Measurements from ENCODE around the gene QRICH2. TPM values are rescaled to one million over a fixed set of nuclear protein-coding genes. Genes with fewer than 3 reads are reported as not detected.

The QRICH2 gene
- total RNA-seq, 1 experiment from 2014 or later, result 4.7 TPM

DNA sequence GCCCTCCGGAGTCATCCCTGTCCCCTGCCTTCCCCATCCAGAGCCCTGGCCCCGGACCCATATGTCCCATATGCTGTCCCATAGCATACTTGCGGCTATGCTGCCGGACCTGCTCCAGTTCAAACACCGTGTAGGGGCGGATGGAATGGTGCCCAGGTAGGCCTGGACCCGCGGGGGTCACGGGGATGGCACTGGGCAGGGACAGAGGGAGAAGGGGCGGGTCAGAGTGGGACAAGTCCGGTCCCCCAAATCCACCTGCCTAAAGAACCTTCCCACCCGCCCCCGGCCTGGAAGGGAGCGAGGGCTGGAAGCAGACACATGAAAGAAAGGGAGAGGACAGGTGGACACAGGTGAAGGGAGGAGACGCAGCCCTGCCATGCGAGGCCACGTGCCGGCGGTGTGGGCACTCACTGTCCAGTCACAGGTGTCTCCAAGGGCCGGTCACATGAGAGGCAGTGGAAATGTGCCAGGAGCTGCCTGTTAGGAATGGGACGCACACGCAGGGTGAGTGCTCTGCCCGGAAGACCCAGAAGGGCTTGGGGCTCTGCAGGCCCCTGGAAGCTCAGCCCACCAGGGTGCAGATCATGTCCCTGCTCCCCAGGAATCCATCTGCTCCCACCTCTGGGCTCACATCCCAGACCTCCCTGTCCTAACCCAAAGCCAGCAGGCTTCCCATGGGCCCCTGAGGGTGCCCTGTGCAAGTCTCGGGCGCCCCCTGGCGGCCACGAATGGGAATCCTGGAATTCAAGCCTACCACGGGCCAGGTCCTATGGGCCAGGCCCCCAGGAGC, 28.9 kb downstream of the QRICH2 start:
- DNase-seq (ENCODE audit: low read depth in 1 of 2, low spot score in 2 of 2), result peak; percentile 80 to 92
- peaks cover 31% of the 10 kb centered on the region for H3K36me3 ChIP-seq
- no peak overlapping the region for H3K4me3 ChIP-seq
- no peak overlapping the region for H3K27ac ChIP-seq
- H3K4me1 ChIP-seq (replicated peaks), result peaks cover 8% of the 10 kb centered on the region
- no peaks in the 10 kb centered on the region for H3K9me3 ChIP-seq (replicated peaks)
- H3K27me3 ChIP-seq (replicated peaks), result no peaks in the 10 kb centered on the region

DNA sequence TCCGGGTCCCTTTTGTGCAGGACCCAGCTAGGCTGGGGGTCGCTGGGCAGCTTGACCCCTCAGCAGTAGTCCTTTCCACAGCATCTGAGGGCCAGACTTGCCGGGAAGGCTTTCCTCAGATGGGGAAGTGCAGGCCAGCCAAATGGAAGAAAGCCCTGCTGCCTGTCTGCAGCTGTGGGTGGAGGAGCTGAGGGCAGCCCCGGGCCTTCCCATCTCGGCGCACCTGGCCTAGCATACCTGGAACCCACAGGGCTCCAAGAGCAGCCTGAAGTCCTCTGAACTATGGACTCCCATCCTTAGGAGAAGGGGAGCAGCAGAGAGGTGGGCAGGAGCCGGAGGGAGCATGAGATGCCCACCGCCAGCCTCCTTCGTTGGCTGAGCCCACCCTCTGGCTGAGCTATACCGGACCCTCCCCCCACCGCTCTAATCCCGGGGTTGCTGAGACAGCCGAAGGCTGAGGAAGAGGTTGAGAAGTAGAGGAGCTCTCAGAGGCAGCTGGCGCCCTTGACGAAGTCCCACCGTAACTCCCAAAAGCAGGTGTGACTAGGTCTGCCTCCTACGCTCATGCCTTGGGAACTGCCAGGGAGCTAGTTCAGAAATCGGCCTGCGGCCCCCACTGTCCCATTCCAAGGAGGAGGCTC, 29.7 kb downstream of the QRICH2 start:
- H3K27me3 ChIP-seq (replicated peaks), result no peaks in the 10 kb centered on the region
- no peak overlapping the region for H3K4me3 ChIP-seq
- peaks cover 37% of the 10 kb centered on the region for H3K36me3 ChIP-seq
- no peaks in the 10 kb centered on the region for H3K9me3 ChIP-seq (replicated peaks)
- no peak for DNase-seq (ENCODE audit: low read depth in 1 of 2, low spot score in 2 of 2)
- H3K4me1 ChIP-seq (replicated peaks), result peaks cover 8% of the 10 kb centered on the region
- H3K27ac ChIP-seq, result no peak overlapping the region

DNA sequence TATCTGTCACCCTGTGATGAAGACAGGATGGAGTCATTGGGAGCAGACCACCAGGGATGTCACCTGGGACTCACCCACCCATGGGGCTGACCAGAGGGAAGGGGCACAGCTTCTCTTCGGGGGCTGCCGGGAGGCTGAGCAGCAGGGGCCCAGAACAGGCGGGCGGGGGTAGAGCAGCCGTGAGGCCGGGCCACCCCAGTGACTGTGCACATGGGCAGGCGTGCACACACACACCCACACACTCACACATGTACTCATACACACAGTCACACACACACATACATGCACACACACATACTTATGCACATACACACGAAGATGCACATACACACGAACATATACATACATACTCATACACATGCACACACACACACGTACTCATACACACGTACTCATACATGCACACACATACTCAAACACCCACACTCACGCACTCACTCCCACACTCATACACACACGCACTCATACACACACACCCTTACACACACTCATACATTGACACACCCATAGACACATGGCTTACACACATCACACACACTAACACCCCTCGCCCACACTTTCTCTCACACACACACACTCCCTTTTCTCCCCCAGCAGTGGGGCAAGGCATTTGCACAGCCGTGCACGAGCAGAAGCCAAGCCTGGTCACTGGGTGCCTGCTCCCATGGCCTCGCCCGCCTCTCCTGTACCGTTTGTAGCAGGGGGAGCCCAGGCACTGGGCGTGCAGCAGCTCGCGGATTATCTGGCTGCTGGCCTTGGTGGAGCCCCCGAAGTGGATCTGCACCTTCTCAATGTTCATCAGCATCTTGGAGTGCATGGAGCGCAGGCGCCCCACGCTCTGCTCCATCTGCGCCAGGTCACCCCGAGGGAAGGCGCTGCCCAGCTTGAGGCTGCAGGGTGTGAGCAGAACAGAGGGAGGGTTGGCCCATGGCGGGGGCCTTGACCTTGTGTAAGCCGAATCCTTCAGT, 30.5 kb downstream of the QRICH2 start:
- peaks cover 45% of the 10 kb centered on the region for H3K36me3 ChIP-seq
- no peak overlapping the region for H3K4me3 ChIP-seq
- DNase-seq (ENCODE audit: low read depth in 1 of 2, low spot score in 2 of 2), result no peak
- no peak overlapping the region for H3K27ac ChIP-seq
- H3K4me1 ChIP-seq (replicated peaks), result peaks cover 8% of the 10 kb centered on the region
- peaks cover under 1% of the 10 kb centered on the region; the same call in 1 of the 2 replicates for H3K9me3 ChIP-seq (replicated peaks)
- H3K27me3 ChIP-seq (replicated peaks), result no peaks in the 10 kb centered on the region

DNA sequence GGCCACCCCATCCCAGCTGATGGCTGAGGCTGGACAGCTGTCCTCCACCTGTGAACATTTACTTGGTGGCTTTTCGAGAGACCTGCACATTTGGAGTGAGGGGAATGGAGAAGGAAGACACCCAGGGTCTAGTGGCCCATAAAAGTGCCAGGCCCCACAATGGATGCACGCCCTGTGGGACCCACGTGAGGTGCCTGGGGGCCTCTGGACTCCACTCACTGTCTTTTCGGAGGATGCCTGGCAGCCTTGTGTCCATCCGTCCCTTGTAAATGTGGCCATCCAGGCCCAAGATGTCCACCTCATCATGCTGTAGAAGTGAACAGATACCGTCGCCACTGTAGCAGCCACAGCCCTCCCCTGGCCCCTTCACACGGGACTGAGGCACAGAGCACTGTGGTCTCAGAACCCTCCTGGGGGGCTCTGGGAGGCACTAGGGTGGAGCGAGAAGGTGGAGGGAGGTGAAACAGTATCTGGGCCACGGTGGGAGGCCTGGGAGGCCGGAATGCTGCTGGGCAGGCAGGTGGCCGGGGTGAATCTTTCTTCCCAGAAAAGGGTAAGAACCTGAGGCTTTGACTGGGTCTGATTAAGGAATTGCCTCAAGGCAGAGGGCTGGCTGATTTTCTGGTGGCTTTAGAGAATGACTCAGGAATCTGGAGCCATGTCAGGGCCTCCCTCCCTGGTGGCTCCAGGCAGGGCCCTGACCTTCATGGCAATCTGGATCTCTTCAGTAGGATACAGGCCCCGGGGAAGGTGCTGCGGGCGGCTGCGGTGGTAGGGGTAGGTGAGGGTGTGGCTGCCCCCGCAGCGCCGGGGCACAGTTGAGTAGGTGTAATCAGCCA, 31.4 kb downstream of the QRICH2 start:
- no peak for DNase-seq (ENCODE audit: low read depth in 1 of 2, low spot score in 2 of 2)
- peaks cover 54% of the 10 kb centered on the region for H3K36me3 ChIP-seq
- H3K27me3 ChIP-seq (replicated peaks), result no peaks in the 10 kb centered on the region
- H3K4me3 ChIP-seq, result no peak overlapping the region
- no peak overlapping the region for H3K27ac ChIP-seq
- H3K9me3 ChIP-seq (replicated peaks), result peaks cover 3% of the 10 kb centered on the region; the same call in 1 of the 2 replicates
- H3K4me1 ChIP-seq (replicated peaks), result peaks cover 8% of the 10 kb centered on the region

DNA sequence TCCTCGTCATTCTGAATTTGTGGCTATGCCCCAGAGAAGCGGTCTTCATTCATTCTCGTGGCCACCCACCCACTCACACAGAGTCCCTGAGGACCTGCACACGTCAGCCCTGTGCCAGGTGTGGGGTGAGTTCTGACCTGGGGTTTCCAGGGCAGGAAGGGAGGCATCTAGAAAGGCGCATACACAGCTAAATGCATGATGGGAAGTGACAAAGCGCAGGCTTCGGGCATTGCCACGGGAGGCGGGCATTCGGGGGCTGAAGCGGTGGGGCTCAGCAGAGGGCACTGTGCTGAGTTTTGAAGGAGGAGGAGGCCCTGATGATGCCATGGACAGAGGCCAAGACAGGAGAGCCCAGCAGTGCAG, 32.0 kb downstream of the QRICH2 start:
- no peaks in the 10 kb centered on the region for H3K27me3 ChIP-seq (replicated peaks)
- no peak overlapping the region for H3K27ac ChIP-seq
- peaks cover 8% of the 10 kb centered on the region for H3K4me1 ChIP-seq (replicated peaks)
- H3K36me3 ChIP-seq, result peaks cover 60% of the 10 kb centered on the region
- H3K4me3 ChIP-seq, result no peak overlapping the region
- DNase-seq (ENCODE audit: low read depth in 1 of 2, low spot score in 2 of 2), result no peak
- H3K9me3 ChIP-seq (replicated peaks), result peaks cover 3% of the 10 kb centered on the region; the same call in 1 of the 2 replicates

DNA sequence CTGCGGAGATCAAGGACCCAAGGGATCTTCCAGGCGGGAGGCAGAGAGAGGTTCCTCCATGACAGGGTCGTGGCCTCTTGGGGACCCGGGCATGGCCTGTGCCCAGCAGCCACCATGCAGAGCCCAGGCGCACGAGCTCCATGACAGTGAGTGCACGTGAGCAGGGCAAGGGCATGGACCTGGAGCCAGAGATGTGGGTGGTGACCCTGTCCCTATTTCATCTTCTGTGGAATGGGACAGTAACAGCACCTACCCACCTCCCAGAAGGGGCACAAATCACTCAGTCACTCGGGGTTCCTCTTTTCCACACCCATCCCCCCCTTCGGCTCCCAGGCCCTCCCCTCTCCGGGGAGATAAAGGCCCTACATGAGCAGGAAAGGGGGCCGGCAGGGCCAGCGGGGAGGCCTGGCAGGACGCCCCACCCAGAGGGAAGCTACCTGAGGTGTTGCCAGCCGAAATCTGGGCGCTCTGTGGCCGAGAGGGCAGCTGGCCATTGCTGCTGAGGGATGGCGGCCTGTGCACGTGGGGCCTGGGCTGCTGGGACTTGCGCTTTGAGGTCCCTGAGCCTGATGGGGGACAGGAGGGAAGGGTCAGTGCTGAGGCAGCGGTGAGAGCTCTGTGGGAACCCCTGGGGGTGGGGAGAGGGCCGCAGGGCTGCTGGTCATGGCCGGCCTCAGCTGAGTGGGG, 32.6 kb downstream of the QRICH2 start:
- H3K4me3 ChIP-seq, result no peak overlapping the region
- no peak for DNase-seq (ENCODE audit: low read depth in 1 of 2, low spot score in 2 of 2)
- no peak overlapping the region for H3K27ac ChIP-seq
- no peaks in the 10 kb centered on the region for H3K27me3 ChIP-seq (replicated peaks)
- H3K9me3 ChIP-seq (replicated peaks), result peaks cover 3% of the 10 kb centered on the region; the same call in 1 of the 2 replicates
- peaks cover 8% of the 10 kb centered on the region for H3K4me1 ChIP-seq (replicated peaks)
- H3K36me3 ChIP-seq, result peaks cover 65% of the 10 kb centered on the region

DNA sequence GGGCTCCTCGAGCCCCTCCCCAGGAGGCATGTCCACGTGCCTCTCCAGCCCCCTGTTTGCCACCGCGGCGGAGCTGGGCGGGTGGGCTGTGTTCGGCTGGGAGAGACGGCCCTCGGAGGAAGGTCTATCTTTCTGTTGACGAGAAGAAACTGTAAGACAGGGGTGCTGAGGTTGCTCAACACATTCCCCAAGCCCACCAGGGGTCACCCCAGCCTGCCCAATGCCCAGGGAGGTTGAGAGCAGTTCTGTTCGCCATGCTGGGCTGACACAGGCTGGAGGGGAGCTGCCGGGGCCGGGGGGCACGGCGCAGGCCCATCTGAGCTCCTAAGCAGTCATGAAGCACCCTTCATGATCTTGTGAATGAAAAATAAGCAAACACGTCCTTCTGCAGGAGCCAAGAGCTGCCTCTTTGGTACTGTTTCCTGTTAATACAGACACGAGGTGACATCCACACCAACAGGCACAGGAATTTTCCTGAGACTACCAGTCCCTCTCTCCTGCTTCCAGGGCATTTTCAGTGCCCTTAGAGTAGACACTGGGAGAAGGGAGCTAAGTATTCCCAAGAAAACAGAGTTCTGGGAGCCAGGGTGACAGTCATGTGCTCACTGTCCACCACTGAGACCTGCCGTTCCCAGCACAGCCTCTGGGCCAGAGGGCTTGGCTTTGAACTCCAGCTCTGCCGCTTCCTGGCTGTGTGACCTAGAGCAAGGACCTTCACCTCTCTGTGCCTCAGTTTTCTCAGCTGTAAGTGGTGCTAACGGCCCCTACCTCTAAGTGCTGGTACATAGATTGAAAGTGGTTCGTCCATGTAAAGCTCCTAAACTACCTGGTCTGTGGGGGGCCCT, 33.7 kb downstream of the QRICH2 start:
- H3K27ac ChIP-seq, result no peak overlapping the region
- no peak overlapping the region for H3K4me3 ChIP-seq
- DNase-seq (ENCODE audit: low read depth in 1 of 2, low spot score in 2 of 2), result no peak
- H3K4me1 ChIP-seq (replicated peaks), result peaks cover 8% of the 10 kb centered on the region
- H3K9me3 ChIP-seq (replicated peaks), result peaks cover 3% of the 10 kb centered on the region; the same call in 1 of the 2 replicates
- no peaks in the 10 kb centered on the region for H3K27me3 ChIP-seq (replicated peaks)
- H3K36me3 ChIP-seq, result peaks cover 66% of the 10 kb centered on the region

DNA sequence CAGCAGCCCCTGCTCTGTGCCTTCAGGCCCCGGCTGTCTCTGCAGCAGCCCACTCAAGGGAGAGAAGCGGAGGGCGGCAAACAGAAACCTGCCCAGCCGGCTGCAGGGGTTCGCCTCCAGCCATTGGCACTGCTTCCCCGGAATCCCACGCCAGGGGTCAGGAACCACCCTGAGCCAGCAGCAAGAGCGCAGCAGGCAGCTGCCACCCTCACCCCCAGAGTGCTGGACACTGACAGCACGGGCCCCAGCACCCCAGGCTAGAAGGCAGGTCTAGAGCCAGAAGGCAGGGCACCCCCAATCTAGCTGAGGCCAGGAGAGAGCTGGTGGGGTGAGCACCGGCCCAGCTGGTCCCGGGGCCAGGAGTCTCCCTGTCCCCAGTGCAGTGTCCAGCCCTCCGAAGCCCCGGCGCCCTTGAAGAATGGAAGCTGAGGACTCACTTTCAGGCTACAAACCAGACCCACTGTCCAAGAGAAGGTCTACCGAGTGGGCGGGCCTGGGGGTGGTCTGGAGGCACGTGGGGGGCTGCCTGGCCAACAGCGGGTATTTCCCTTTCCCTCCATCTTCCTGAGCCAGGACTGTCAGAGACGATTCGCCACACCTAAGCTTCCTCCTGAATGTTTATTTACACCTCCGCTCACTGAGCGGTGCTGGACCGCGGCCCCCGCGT, 34.5 kb downstream of the QRICH2 start:
- H3K36me3 ChIP-seq, result peaks cover 70% of the 10 kb centered on the region
- peaks cover 13% of the 10 kb centered on the region for H3K4me1 ChIP-seq (replicated peaks)
- no peak overlapping the region for H3K27ac ChIP-seq
- H3K4me3 ChIP-seq, result no peak overlapping the region
- no peaks in the 10 kb centered on the region for H3K27me3 ChIP-seq (replicated peaks)
- H3K9me3 ChIP-seq (replicated peaks), result peaks cover 3% of the 10 kb centered on the region; the same call in 1 of the 2 replicates
- DNase-seq (ENCODE audit: low read depth in 1 of 2, low spot score in 2 of 2), result no peak

DNA sequence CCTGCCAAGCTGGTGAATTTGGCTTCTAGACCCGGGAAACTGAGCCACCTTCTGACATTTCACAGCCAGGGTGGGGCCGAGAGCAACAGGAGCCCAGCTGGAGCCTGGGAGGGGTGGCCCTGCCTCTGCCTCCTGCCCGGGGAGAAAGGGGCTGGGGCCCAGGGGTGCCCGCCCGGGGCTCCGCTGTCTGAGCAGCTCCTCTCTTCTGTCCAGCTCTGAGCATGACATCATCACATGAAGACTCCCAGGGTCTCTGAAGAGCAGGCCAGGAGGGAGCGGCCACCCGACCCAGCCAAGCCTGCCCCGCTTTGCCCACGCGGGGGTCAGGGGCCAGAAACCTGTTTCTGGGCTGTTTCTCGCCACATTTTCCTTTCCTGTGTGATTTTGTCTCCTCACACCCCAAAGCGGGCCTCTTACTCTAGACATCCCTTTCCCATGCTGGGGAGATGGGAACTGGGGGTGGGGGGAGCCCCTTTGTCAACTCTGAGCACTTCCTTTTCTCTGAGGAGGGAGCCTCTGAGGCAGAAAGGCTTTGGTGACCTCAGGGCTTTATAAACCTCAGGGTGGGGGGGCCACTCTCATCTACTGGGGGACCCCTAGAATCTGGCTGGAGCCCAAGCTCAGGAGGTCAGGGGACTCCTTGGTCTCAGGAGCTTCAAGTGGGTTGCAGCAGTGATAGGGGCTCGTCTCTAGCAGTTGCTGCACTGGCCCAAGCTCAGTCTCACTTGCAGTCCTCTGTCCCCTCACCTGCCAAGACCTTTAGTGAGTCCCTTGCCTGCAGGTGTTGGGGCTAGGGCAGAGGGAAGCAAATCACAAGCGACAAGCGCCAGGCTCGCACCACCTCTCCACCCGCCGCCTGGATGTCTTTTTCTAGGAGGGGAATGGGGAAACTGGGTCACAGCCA, 35.3 kb downstream of the QRICH2 start:
- Histone ChIP-seq H3K27ac (no peak overlapping the region), H3K4me3 (no peak overlapping the region), H3K9me3 (replicated peaks) (peaks cover 3% of the 10 kb centered on the region; the same call in 1 of the 2 replicates), H3K27me3 (replicated peaks) (no peaks in the 10 kb centered on the region), H3K4me1 (replicated peaks) (peaks cover 21% of the 10 kb centered on the region), H3K36me3 (peaks cover 74% of the 10 kb centered on the region)
- no peak for DNase-seq (ENCODE audit: low read depth in 1 of 2, low spot score in 2 of 2)

DNA sequence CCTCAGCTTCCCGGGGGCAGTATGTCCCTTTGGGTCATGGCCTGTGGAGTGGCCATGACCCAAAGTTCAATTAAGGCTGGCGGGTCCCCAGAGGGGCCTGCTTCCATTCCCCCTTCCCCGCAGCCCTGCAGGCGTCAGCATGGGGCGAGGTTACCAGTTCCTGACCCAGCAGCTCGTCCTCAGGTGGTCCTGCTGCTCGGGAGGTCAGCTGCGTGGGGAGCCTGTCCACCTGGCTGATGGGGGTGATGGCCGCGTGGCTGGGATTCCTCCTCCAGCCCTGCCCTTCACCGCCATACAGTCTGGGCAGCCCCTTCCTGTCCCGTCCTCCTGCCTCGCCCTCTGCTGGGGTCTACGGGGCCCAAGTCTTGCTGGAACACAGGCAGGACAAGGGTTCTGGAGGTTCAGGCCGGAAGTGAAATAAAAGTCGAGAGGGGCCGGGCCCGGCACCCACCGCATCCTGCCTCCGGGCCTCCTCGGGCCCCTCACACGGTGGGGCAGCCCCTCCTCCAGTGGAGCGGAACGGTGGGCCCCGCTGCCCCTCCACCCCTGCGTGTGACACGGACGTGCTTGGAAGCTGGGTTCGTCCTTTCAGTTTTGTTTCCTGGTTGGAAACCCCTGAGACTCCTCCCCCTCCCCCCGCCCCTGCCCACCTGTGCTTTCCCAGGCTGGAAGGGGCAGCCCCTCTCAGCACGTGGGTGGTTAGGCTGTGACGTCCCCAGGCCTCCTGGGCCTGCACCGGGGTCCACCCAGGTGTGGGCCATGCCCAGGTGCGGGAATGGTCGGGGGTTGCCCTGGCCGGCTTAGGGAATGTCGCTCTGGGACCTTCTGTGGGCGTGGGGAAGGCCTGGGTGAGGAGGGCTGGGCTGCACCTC, 36.2 kb downstream of the QRICH2 start:
- Histone ChIP-seq H3K27me3 (replicated peaks) (no peaks in the 10 kb centered on the region), H3K36me3 (peaks cover 73% of the 10 kb centered on the region), H3K4me1 (replicated peaks) (peaks cover 23% of the 10 kb centered on the region), H3K27ac (no peak overlapping the region), H3K9me3 (replicated peaks) (peaks cover 3% of the 10 kb centered on the region; the same call in 1 of the 2 replicates), H3K4me3 (no peak overlapping the region)
- no peak for DNase-seq (ENCODE audit: low read depth in 1 of 2, low spot score in 2 of 2)

All from SJSA1 (cell line).